Left kidney (tissue), 2 donors: ENCODE measurements around the gene INSYN2B. TPM values are rescaled to one million over a fixed set of nuclear protein-coding genes. Genes with fewer than 3 reads are reported as not detected.
"Not testable (repeated sequence)": the region's sequence is repeated elsewhere in the genome, so short reads cannot be mapped to it uniquely, and the experiment has no call there.

Experiments used
- DNase-seq: peaks from one replicate; pipeline ENCODE4 v3.0.0-alpha.2; 2013
- polyA plus RNA-seq: library from polyadenylated mRNA; unstranded; fragments of 120-200 nt; gene quantifications from one replicate; pipeline ENCODE4 v1.2.1, GENCODE V29; 2013; ENCODE audit not compliant: insufficient read length

Gene INSYN2B
- polyA plus RNA-seq, 1 donor: 1.7 TPM

GRCh38 chr5:169971780-169972179, 8.5 kb downstream of the INSYN2B start:
- no peak for DNase-seq

GRCh38 chr5:169970911-169971765, 9.2 kb downstream of the INSYN2B start:
- DNase-seq: no peak

GRCh38 chr5:169970339-169970738, 10.0 kb downstream of the INSYN2B start:
- no peak for DNase-seq

- no peak for DNase-seq
These were observed 16.0 kb downstream of the INSYN2B start for GRCh38 chr5:169964246-169964645.

GRCh38 chr5:169960659-169961058, 19.6 kb downstream of the INSYN2B start:
- DNase-seq: no peak

- no peak for DNase-seq
These were observed 22.0 kb downstream of the INSYN2B start for GRCh38 chr5:169958278-169958677.

GRCh38 chr5:169956756-169957155, 23.5 kb downstream of the INSYN2B start:
- no peak for DNase-seq

- no peak for DNase-seq
These were observed 24.2 kb downstream of the INSYN2B start for GRCh38 chr5:169956126-169956525.

GRCh38 chr5:169954786-169955185, 25.5 kb downstream of the INSYN2B start:
- no peak for DNase-seq

GRCh38 chr5:169953196-169953595, 27.1 kb downstream of the INSYN2B start:
- not testable (repeated sequence) for DNase-seq

- no peak for DNase-seq
These were observed 30.0 kb downstream of the INSYN2B start for GRCh38 chr5:169950333-169950732.

- DNase-seq: no peak
These were observed 33.5 kb downstream of the INSYN2B start for GRCh38 chr5:169946743-169947295.

- peak; percentile 24 for DNase-seq
These were observed 34.4 kb downstream of the INSYN2B start for GRCh38 chr5:169945831-169946261.

- no peak for DNase-seq
These were observed 35.2 kb downstream of the INSYN2B start for GRCh38 chr5:169944922-169945680.

- DNase-seq: no peak
These were observed 36.2 kb downstream of the INSYN2B start for GRCh38 chr5:169944115-169944514.

GRCh38 chr5:169943026-169943425, 37.3 kb downstream of the INSYN2B start:
- no peak for DNase-seq

- DNase-seq: no peak
These were observed 38.1 kb downstream of the INSYN2B start for GRCh38 chr5:169942181-169942580.

- no peak for DNase-seq
These were observed 38.8 kb downstream of the INSYN2B start for GRCh38 chr5:169941542-169941941.

GRCh38 chr5:169939731-169940130, 40.6 kb downstream of the INSYN2B start:
- no peak for DNase-seq

GRCh38 chr5:169938439-169938838, 41.9 kb downstream of the INSYN2B start:
- no peak for DNase-seq

GRCh38 chr5:169935762-169936161, 44.5 kb downstream of the INSYN2B start:
- no peak for DNase-seq

GRCh38 chr5:169934990-169935389, 45.3 kb downstream of the INSYN2B start:
- no peak for DNase-seq

- peak; percentile 24 for DNase-seq
These were observed 46.7 kb downstream of the INSYN2B start for GRCh38 chr5:169933616-169934015.
